ENCODE results near the gene TATDN3.
"Not testable (repeated sequence)": the region's sequence is repeated elsewhere in the genome, so short reads cannot be mapped to it uniquely, and the experiment has no call there.

Gene TATDN3

DNA sequence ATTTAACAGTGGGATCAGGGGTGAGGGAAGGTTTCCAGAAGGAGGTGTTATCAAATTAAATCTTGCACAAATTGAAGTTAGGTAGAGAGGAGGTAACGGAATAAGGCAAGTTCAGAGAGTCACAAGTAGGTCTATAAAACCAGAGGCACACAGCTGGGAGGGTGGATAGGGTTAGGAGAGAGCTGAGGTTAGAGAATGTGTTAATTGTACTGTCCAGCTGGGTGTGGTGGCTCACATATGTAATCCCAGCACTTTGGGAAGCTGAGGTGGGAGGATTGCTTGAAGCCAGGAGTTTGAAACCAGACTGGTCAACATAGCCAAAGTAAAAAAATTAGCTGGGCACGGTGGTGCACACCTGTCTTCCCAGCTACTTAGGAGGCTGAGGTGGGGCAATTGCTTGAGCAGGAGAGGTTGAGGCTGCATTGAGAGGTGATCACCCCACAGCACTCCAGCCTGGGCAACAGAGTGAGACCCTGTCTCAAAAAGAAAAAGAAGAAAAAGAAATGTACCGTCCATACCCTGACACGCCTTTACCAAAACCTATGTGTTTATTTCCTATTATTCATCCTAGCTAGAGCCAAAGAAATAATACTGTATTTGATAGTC is 35.6 kb downstream of the TATDN3 start:
- no peak for DNase-seq
- peaks cover 13% of the 10 kb centered on the region for H3K36me3 Mint-ChIP-seq (ENCODE audit: low read depth)
- H3K9me3 Mint-ChIP-seq, result peaks cover 25% of the 10 kb centered on the region
- H3K27me3 Mint-ChIP-seq (ENCODE audit: low read depth, poor library complexity), result peaks cover 3% of the 10 kb centered on the region
- no peak overlapping the region for H3K4me3 Mint-ChIP-seq
- TF ChIP-seq, protein P1, sequence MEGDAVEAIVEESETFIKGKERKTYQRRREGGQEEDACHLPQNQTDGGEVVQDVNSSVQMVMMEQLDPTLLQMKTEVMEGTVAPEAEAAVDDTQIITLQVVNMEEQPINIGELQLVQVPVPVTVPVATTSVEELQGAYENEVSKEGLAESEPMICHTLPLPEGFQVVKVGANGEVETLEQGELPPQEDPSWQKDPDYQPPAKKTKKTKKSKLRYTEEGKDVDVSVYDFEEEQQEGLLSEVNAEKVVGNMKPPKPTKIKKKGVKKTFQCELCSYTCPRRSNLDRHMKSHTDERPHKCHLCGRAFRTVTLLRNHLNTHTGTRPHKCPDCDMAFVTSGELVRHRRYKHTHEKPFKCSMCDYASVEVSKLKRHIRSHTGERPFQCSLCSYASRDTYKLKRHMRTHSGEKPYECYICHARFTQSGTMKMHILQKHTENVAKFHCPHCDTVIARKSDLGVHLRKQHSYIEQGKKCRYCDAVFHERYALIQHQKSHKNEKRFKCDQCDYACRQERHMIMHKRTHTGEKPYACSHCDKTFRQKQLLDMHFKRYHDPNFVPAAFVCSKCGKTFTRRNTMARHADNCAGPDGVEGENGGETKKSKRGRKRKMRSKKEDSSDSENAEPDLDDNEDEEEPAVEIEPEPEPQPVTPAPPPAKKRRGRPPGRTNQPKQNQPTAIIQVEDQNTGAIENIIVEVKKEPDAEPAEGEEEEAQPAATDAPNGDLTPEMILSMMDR (IDR thresholded peaks at IDR 0.05), result no peak
- H3K27ac Mint-ChIP-seq, result no peak overlapping the region
- peaks cover 5% of the 10 kb centered on the region for H3K4me1 Mint-ChIP-seq

DNA sequence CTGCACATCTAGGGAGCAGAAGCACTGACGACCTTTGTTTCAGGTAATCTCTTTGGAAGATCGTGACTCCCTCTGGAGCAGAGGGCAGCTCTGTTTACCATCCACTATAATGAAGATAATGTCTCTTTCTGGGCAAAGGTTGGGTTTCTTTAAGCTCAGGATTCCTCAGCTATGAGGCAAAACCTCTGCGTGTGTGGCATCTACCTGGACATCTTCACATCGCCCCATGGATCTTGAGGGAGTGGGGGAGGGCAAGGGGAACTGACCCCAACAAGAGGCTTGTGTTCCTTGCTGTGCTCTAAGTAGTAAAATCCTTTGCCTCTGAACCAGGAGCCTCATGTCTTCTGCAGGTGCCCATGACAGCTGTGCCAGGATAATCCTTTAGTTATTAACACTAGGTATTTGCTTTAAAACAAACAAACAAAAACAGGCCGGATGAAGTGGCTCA is 36.2 kb downstream of the TATDN3 start:
- H3K27ac Mint-ChIP-seq, result no peak overlapping the region
- DNase-seq, result no peak
- peaks cover 13% of the 10 kb centered on the region for H3K36me3 Mint-ChIP-seq (ENCODE audit: low read depth)
- TF ChIP-seq, protein P1 (IDR thresholded peaks at IDR 0.05), result no peak
- peaks cover 5% of the 10 kb centered on the region for H3K4me1 Mint-ChIP-seq
- H3K9me3 Mint-ChIP-seq, result peaks cover 25% of the 10 kb centered on the region
- H3K4me3 Mint-ChIP-seq, result no peak overlapping the region
- peaks cover 3% of the 10 kb centered on the region for H3K27me3 Mint-ChIP-seq (ENCODE audit: low read depth, poor library complexity)

DNA sequence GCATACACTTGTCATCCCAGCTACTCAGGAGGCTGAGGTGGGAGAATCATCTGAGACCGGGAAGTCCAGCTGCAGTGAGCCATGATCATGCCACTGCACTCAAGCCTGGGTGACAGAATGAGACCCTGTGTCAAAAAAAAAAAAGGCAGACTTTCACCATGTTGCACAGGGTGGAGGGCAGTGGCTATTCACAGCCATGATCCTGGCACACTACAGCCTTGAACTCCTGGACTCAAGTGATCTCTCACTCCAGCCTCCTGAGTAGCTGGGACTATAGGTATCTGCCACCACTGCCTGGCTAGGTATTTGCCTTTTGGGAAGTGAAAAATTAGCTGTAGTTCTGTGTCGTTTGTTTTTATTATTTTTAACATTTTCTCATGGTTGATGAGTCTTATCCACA is 36.7 kb downstream of the TATDN3 start:
- Mint-ChIP-seq H3K4me3 (no peak overlapping the region), H3K27ac (no peak overlapping the region), H3K9me3 (peaks cover 25% of the 10 kb centered on the region), H3K36me3 (ENCODE audit: low read depth) (peaks cover 13% of the 10 kb centered on the region), H3K27me3 (ENCODE audit: low read depth, poor library complexity) (peaks cover 3% of the 10 kb centered on the region), H3K4me1 (peaks cover 5% of the 10 kb centered on the region)
- TF ChIP-seq, protein P1 (IDR thresholded peaks at IDR 0.05), result no peak
- DNase-seq, result no peak

DNA sequence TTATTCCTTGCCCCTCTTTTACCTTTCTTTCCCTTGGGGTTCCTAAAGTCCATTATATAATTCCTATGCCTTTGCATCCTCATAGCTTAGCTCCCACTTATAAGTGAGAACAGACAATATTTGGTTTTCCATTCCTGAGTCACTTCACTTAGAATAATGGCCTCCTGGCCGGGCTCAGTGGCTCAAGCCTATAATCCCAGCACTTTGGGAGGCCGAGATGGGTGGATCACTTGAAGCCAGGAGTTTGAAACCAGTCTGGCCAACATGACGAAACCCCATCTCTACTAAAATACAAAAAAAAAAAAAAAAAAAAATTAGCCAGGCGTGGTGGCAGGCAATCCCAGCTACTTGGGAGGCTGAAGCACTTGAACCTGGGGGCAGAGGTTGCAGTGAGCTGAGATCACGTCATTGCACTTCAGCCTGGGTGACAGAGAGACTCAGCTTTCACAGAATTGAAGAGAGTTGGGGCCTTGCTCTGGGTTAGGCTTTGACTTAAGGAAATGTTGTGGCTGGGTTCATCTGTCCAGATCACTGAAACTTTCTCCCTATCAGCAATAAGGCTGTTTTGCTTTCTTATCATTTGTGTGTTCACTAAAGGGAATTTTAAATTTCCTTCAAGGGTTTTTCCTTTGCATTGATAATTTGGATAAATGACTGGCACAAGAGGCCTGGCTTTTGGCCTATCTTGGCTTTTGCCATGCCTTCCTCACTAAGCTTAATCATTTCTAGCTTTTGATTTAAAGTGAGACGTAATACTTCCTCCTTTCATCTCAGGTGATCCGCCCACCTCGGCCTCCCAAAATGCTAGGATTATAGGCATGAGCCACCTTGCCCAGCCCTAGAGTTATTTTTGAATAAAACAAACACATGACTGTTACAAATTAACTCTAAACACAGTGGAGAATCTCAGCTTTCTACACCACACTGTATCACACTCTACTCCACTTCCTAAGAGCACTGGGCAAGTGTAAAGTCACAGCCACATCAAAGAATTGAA is 41.8 kb downstream of the TATDN3 start:
- not testable (repeated sequence) for H3K9me3 Mint-ChIP-seq; DNase-seq; H3K4me3 Mint-ChIP-seq; H3K27me3 Mint-ChIP-seq (ENCODE audit: low read depth, poor library complexity); H3K27ac Mint-ChIP-seq; H3K36me3 Mint-ChIP-seq (ENCODE audit: low read depth); H3K4me1 Mint-ChIP-seq

DNA sequence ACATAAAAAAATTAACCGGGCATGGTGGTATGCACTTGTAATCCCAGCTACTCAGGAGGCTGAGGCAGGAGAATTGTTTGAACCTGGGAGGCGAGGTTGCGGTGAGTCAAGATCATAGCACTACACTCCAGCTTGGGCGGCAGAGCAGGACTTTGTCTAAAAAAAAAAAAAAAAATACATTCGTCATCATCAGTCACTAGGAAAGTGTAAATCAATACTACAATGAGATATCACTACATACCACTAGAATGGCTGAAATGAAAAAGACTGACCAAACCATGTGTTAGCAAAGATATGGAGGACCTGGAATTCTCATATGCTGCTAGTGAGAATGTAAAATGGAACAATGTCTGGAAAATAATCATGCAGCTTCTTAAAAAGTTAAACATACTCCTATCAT is 46.5 kb downstream of the TATDN3 start:
- Mint-ChIP-seq H3K4me1 (no peaks in the 10 kb centered on the region), H3K4me3 (no peak overlapping the region), H3K27me3 (ENCODE audit: low read depth, poor library complexity) (no peaks in the 10 kb centered on the region), H3K9me3 (no peaks in the 10 kb centered on the region), H3K27ac (no peak overlapping the region), H3K36me3 (ENCODE audit: low read depth) (no peaks in the 10 kb centered on the region)
- no peak for DNase-seq
- TF ChIP-seq, protein P1 (IDR thresholded peaks at IDR 0.05), result no peak

DNA sequence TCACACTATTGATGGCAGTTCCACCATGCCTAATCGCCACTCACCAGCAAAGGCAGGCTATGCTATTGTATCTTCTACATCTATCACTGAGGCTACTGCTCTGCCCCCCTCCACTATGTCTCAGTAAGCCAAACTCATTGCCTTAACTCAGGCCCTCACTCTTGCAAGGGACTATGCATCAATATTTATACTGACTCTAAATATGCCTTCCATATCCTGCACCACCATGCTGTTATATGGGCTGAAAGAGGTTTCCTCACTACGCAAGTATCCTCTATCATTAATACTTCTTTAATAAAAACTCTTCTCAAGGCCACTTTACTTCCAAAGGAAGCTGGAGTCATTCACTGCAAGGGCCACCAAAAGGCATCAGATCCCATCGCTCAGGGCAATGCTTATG is 52.8 kb downstream of the TATDN3 start:
- H3K27ac Mint-ChIP-seq; DNase-seq; H3K4me1 Mint-ChIP-seq; H3K4me3 Mint-ChIP-seq; H3K36me3 Mint-ChIP-seq (ENCODE audit: low read depth); H3K27me3 Mint-ChIP-seq (ENCODE audit: low read depth, poor library complexity); H3K9me3 Mint-ChIP-seq: not testable (repeated sequence)

Data from nephron progenitor cell (in vitro differentiated cells).